Caki2 (cell line): Measurements from ENCODE around the gene CCDC43. TPM values are rescaled to one million over a fixed set of nuclear protein-coding genes. Genes with fewer than 3 reads are reported as not detected.
"Not testable (repeated sequence)": the region's sequence is repeated elsewhere in the genome, so short reads cannot be mapped to it uniquely, and the experiment has no call there.

Experiments
- DNase-seq: peaks from one replicate; pipeline ENCODE4 v3.0.0-alpha.2; 2015; ENCODE audit warnings: low read depth
- in situ Hi-C: cut with HindIII; loops from 2 replicates; pipeline ENCODE4 v1.10.0; 2016; ENCODE audit warnings: low sequenced_read_pairs, low pct_unique_long_range_greater_than_20kb, mixed read lengths
- total RNA-seq: library from RNA; depleted of rRNA; stranded (reverse); fragments of >200 nt; shearing (Covaris generic); gene quantifications from 2 replicates; pipeline ENCODE4 v1.2.3, GENCODE V29; 2014; ENCODE audit warnings: low replicate concordance; rRNA removed

Gene CCDC43
- total RNA-seq: 37.4 and 45.0 TPM in 2 replicates

- in situ Hi-C loops: no loop called here
- DNase-seq: peak; percentile 88
Observed at GRCh38 chr17:44689477-44690217, at the start of gene CCDC43. TSS of gene CCDC43 (minus strand) at chr17:44689776. CDS start at chr17:44689753, 23 bp downstream.

GRCh38 chr17:44738214-44738906 is 48.8 kb upstream of the CCDC43 start:
- in situ Hi-C loops: no loop called here
- peak; percentile 66 for DNase-seq

GRCh38 chr17:44736551-44737240 is 47.1 kb upstream of the CCDC43 start:
- no peak for DNase-seq
- in situ Hi-C loops: no loop called here

- in situ Hi-C loops: no loop called here
- DNase-seq: no peak
Observed at GRCh38 chr17:44734272-44734671, 44.7 kb upstream of the CCDC43 start.

GRCh38 chr17:44733753-44734152 is 44.2 kb upstream of the CCDC43 start:
- in situ Hi-C loops: no loop called here
- no peak for DNase-seq

- in situ Hi-C loops, DNase-seq: not testable (repeated sequence)
Observed at GRCh38 chr17:44726121-44726520, 36.5 kb upstream of the CCDC43 start.

GRCh38 chr17:44722254-44722653 is 32.7 kb upstream of the CCDC43 start:
- no peak for DNase-seq
- in situ Hi-C loops: no loop called here

GRCh38 chr17:44719444-44719843 is 29.9 kb upstream of the CCDC43 start:
- in situ Hi-C loops: no loop called here

GRCh38 chr17:44708401-44709263 is 19.1 kb upstream of the CCDC43 start, which contains the start of gene DBF4B:
TSS of gene DBF4B (plus strand) at chr17:44708665. CDS start at chr17:44708821, 156 bp downstream.
- in situ Hi-C loops: no loop called here
- DNase-seq: peak; percentile 88

More at GRCh38 chr17:44719444-44719843, 29.9 kb upstream of the CCDC43 start:
- DNase-seq: no peak

- in situ Hi-C loops: no loop called here
- DNase-seq: peak; percentile 24
Observed at GRCh38 chr17:44707755-44708400, 18.3 kb upstream of the CCDC43 start.

GRCh38 chr17:44700288-44700687 is 10.7 kb upstream of the CCDC43 start:
- in situ Hi-C loops: not testable (repeated sequence)

GRCh38 chr17:44693609-44694008 is 4.0 kb upstream of the CCDC43 start:
- in situ Hi-C loops: no loop called here
- DNase-seq: no peak

More at GRCh38 chr17:44700288-44700687, 10.7 kb upstream of the CCDC43 start:
- DNase-seq: not testable (repeated sequence)

- in situ Hi-C loops: not testable (repeated sequence)
- DNase-seq: peak; percentile 14
Observed at GRCh38 chr17:44690746-44691306, 1.2 kb upstream of the CCDC43 start.

GRCh38 chr17:44688675-44689476 is 700 bp downstream of the CCDC43 start:
- DNase-seq: no peak
- in situ Hi-C loops: no loop called here

GRCh38 chr17:44688200-44688599 is 1.4 kb downstream of the CCDC43 start:
- no peak for DNase-seq
- in situ Hi-C loops: no loop called here

GRCh38 chr17:44687756-44688155 is 1.8 kb downstream of the CCDC43 start:
- DNase-seq: no peak
- in situ Hi-C loops: no loop called here
